DMS114 treated with DMSO at 0.1 percent for 48 hours (cell line): ENCODE measurements around the gene EML6.
"Not testable (repeated sequence)": the region's sequence is repeated elsewhere in the genome, so short reads cannot be mapped to it uniquely, and the experiment has no call there.

Experiments used
- DNase-seq: peaks from one replicate; lab custom pipeline; 2025; ENCODE audit not compliant: unreplicated experiment; lab: John Stamatoyannopoulos, UW

The EML6 gene

DNA sequence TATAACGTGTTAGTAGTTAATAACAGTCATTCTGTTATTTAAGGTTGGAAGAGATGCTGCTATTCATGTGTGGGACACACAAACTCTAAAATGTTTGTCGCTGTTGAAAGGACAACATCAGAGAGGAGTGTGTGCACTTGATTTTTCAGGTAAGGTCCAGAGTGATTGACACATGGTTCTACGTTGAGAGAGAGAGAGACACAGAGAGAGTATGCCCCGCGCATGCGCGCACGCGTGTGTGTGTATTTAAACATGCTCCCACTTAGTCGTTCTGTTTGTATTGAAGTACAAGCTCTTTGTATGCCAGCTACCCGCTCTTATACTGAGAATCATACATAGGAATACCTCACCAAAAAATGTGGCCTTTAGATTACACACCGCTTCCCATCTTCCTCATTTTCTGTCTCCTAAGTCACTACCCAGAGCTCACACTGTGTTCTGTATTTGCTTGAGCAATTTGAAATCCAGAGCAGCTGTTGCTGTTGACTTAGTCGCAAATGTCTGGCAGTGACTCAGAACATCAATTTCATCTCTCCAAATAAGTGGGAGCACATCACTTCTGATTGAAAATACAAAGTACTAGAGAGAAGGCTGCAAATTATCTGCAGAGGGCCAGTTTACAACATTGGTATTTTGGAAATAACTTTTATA, 148.1 kb downstream of the EML6 start:
- DNase-seq: no peak

DNA sequence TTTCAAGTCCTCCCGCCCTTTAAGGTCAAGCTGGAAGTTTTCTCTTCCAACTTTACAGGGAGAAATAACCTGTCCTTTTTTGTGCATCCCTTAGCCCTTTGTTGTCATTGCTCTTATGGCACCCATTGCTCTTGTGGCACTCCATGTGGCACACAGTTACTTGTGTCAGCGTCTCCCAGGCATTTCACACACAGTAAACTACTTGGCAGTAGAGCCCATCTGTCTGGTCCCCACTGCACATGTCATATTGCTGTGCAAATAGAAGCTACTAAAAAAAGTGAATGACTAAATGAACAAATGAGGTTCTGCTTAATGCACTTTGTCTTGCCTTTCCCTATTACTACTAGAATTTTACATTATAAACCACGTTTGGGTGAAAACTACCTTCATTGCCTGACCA, 149.3 kb downstream of the EML6 start:
- no peak for DNase-seq

DNA sequence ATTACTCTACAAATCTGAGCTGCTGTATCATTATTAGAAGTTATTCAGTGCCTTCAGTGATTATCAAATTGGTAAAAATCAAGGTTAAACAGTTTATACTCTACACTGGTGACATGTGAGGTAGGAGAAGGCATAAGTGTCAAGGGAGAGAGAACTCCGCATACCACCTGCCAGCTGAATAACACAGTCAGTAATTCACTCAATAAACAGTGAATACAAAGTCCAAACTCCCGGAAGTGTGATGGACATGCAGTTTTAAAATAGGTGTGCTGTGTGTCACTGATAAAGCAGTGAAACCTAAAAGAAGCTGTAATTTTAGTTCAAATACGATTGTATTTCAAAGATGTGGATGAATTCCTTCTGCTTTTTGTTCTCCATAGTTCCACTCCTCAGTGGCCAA, 149.8 kb downstream of the EML6 start:
- DNase-seq: not testable (repeated sequence)

DNA sequence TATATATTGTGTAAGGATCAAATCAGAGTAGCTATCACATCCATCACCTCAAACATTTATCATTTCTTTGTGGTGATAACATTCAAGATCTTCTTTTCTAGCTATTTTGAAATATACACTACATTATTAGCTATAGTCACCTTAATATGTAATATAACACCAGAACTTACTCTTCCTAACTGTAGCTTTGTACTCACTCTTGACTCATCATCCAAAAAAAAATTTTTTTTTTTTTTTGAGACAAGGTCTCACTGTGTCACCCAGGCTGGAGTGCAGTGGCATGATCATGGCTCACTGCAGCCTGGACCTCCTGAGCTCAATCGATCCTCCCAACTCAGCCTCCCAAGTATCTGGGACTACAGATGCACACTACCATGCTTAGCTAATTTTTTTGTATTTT, 153.3 kb downstream of the EML6 start:
- DNase-seq: no peak

- no peak for DNase-seq
Measured at GRCh38 chr2:54878182-54878581, 154.7 kb downstream of the EML6 start.

GRCh38 chr2:54879032-54879431, 155.6 kb downstream of the EML6 start:
- DNase-seq: no peak

GRCh38 chr2:54879598-54880332, 156.3 kb downstream of the EML6 start:
- DNase-seq: no peak

DNA sequence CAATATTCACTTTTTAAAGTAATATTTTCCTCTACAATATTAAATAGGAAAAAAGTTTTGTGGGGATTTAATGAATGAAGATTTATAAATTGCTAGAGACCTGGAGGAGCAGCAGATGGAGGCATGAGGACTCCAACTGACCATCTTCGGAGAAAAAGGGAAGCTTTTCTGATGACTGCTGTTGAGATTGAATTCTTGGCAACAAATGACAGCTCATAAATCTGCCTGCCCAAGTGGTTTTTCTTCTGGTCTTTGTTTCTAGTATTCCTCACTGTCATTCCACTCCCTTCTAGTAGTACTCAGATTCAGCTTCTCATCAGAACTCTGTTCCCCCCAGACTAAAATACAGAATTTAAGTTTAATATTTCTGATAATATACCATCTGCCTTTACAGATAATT, 157.0 kb downstream of the EML6 start:
- DNase-seq: no peak

- no peak for DNase-seq
Measured at GRCh38 chr2:54881759-54882158, 158.3 kb downstream of the EML6 start.

- DNase-seq: no peak
Measured at GRCh38 chr2:54885891-54886290, 162.4 kb downstream of the EML6 start.

GRCh38 chr2:54887850-54888545, 164.5 kb downstream of the EML6 start:
- DNase-seq: no peak

DNA sequence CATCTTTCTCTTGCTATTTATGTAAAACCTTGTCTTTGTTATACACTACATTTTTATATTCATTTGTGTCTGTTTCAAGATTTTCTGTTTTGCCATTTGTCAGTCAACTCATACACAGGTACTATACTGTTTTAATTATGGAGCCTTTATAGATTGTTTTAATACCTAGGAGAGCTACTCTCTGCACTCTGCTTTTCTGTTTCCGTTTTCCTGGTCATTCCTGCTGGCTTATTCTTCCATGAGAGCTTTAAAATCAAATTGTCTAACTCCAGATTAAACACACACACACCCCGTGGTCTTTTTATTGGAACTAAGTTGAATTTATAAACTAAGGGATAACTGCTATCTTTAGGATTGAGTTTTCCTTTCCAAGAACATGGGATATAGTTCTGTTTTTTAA, 165.6 kb downstream of the EML6 start:
- no peak for DNase-seq

DNA sequence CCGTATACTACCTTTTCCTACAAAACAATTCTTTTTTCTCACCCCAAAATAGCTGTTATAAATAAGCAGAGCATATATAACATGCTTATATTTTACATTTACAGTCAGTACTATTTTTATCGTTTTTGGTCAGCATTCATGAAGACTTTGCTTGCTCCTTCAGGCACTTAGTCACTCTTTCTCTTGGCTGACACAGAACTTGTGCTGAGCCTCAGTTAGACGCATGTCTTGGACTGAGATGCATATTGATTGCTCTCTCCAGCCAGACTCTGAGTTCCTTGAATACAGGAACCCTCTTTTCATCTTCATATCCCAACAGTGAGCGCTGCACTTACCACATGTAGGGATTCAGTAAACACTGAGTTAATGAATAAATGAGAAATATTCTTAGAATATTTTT, 168.4 kb downstream of the EML6 start:
- DNase-seq: no peak

GRCh38 chr2:54894467-54894866, 171.0 kb downstream of the EML6 start:
- no peak for DNase-seq

DNA sequence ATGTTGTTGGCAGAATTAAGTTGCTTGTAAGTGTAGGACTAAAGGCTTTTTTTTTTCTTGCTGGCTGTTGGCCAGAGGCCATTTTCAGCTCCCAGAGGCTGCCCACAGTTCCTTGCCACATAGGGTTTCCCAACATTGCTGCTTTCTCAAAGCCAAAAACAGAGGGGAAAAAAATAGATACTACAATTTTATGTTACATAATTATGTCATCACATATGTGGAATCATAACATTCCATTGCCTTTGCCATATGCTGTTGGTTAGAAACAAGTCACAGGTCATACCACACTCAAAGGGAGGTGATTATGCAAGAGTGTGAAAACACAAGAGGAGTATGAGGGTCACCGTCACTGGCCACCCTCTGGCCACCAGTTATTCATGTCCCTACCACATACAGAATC, 172.3 kb downstream of the EML6 start:
- no peak for DNase-seq

GRCh38 chr2:54897420-54898310, 174.2 kb downstream of the EML6 start:
- DNase-seq: no peak

DNA sequence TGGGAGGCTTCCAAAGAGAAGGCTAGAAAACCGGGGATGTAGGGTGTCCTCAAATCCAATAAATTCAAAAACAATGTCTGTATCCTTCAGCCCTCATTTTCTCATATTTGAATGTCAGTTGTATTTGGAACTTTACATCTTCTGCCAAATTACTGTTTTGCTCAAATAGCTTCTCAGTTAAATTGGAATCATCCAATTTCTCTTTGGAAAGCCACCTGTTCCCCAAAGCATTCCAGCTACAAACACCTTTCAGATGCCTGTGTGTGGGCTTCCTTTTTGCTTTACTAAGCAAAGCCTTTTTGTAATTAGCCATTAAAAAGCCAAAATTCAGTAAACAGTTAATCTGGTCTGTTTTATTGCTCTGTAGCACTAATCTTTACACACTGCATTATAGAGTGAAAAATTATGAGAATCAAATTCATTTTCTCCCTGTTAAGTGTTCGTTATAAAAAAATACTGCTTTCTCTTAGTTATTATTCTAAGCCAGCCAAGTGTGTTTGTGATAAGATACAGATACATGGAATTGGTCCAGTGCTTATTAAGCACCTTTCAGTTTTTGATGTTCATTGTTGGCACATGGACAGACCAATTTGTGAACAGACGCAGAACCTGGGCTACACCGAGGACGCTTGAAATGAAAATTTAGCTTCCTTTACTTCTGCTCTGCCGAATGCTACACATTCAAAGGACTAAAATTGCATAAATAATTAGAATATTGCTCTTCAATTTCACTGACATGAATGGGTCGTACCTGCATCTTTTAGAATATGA, 175.2 kb downstream of the EML6 start:
- no peak for DNase-seq

GRCh38 chr2:54899576-54900200, 176.2 kb downstream of the EML6 start:
- DNase-seq: no peak

- no peak for DNase-seq
Measured at GRCh38 chr2:54901224-54901986, 177.9 kb downstream of the EML6 start.
